GM19099 (cell line): ENCODE results near the gene BLM.

ENCODE experiments used
- POLR2A ChIP-seq: IDR thresholded peaks from 3 replicates; pipeline ENCODE4 v1.6.1; 2011; ENCODE audit warnings: low read depth; ENCODE audit not compliant: insufficient read length; ENCODE audit errors: extremely low read depth

BLM gene

GRCh38 chr15:90818251-90819210, 101.4 kb downstream of the BLM start:
- no peak for TF ChIP-seq POLR2A

- TF ChIP-seq POLR2A = no peak
These were observed 102.2 kb downstream of the BLM start for GRCh38 chr15:90819390-90819789.

GRCh38 chr15:90819850-90820249, 102.7 kb downstream of the BLM start:
- no peak for TF ChIP-seq POLR2A

- no peak for TF ChIP-seq POLR2A
These were observed 103.3 kb downstream of the BLM start for GRCh38 chr15:90820481-90820880.

- no peak for TF ChIP-seq POLR2A
These were observed 105.2 kb downstream of the BLM start for GRCh38 chr15:90822204-90822955.

GRCh38 chr15:90823455-90823974, 106.4 kb downstream of the BLM start:
- TF ChIP-seq POLR2A = no peak

- no peak for TF ChIP-seq POLR2A
These were observed 109.8 kb downstream of the BLM start for GRCh38 chr15:90826886-90827435.

- no peak for TF ChIP-seq POLR2A
These were observed 111.0 kb downstream of the BLM start for GRCh38 chr15:90828111-90828510.

- TF ChIP-seq POLR2A = no peak
These were observed 112.0 kb downstream of the BLM start for GRCh38 chr15:90829126-90829525.

GRCh38 chr15:90829942-90830440, 112.8 kb downstream of the BLM start:
- TF ChIP-seq POLR2A = no peak

- no peak for TF ChIP-seq POLR2A
These were observed 117.5 kb downstream of the BLM start for GRCh38 chr15:90834626-90835025.

- no peak for TF ChIP-seq POLR2A
These were observed 119.2 kb downstream of the BLM start for GRCh38 chr15:90836296-90836871.

- TF ChIP-seq POLR2A = no peak
These were observed 119.9 kb downstream of the BLM start for GRCh38 chr15:90837094-90837493.

GRCh38 chr15:90838139-90838538, 121.0 kb downstream of the BLM start:
- no peak for TF ChIP-seq POLR2A

- no peak for TF ChIP-seq POLR2A
These were observed 121.4 kb downstream of the BLM start for GRCh38 chr15:90838544-90838943.
